GM19099 (cell line): ENCODE data around the gene MED13L.

Experiments
- POLR2A ChIP-seq: IDR thresholded peaks from 3 replicates; pipeline ENCODE4 v1.6.1; 2011; ENCODE audit warnings: low read depth; ENCODE audit not compliant: insufficient read length; ENCODE audit errors: extremely low read depth

The MED13L gene

GRCh38 chr12:116257215-116257614, 20.3 kb downstream of the MED13L start:
- no peak for TF ChIP-seq POLR2A

DNA sequence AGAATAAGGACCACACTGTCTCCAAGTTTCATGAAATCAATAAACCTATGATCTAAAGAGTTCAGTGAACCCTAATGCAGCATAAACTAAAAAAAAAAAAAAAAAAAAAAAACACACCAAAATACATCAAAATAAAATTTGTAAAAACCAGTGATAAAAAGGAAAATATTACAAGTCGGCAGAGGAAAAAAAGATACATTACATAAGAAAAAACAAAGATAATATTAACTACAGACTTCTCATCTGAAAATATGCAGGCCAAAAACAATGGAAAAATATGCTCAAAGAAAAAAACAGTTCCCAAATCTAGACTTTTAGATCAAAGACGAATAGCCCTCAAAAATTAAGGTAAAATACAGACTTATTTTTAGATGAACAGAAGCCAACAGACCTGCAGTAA, 27.6 kb downstream of the MED13L start:
- no peak for TF ChIP-seq POLR2A

- no peak for TF ChIP-seq POLR2A
Observed at GRCh38 chr12:116248930-116249329, 28.6 kb downstream of the MED13L start.

DNA sequence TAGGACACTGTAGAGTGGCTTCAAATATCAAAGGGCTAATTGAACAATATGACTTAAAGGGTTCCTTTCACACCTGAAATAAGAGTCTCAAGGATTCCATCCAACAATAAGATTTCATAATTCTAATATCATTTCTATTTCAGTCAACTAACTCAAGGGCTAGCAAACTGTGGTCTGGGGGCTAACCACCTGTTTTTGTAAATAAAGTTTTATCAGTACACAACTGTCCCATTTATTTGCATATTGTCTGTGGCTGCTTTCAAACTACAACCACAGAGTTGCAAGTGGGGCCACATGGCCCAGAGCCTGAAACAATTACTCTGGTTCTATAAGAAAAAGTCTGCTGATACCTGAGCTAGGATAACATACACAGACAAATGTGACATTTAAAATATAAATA, 29.1 kb downstream of the MED13L start:
- no peak for TF ChIP-seq POLR2A

GRCh38 chr12:116247377-116247776, 30.1 kb downstream of the MED13L start:
- no peak for TF ChIP-seq POLR2A

- TF ChIP-seq POLR2A: no peak
Observed at GRCh38 chr12:116246490-116247179, 30.9 kb downstream of the MED13L start.

- TF ChIP-seq POLR2A: no peak
Observed at GRCh38 chr12:116245189-116245588, 32.3 kb downstream of the MED13L start.

GRCh38 chr12:116244474-116245090, 32.9 kb downstream of the MED13L start:
- TF ChIP-seq POLR2A: no peak

DNA sequence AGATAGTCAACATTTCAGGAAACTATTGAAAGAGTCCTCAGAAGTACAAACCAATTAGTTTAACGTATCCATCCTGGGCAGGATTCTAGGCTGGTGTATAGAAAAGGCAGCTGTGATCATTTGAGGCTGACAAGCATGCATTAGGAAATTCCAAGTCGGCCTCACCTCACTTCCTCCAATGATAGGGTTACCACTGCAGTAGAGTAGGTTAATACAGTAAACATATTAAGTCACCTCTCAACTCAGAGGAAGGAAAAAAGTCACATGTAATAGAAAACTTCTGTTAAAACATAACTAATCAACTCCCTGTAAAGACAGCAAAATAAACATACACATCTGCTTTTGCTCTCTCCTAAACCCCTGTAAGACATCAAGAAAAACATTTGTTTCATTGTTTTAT, 33.5 kb downstream of the MED13L start:
- no peak for TF ChIP-seq POLR2A

GRCh38 chr12:116242740-116243139, 34.8 kb downstream of the MED13L start:
- TF ChIP-seq POLR2A: no peak

- TF ChIP-seq POLR2A: no peak
Observed at GRCh38 chr12:116241157-116241759, 36.2 kb downstream of the MED13L start.

GRCh38 chr12:116238149-116238548, 39.3 kb downstream of the MED13L start:
- TF ChIP-seq POLR2A: no peak

DNA sequence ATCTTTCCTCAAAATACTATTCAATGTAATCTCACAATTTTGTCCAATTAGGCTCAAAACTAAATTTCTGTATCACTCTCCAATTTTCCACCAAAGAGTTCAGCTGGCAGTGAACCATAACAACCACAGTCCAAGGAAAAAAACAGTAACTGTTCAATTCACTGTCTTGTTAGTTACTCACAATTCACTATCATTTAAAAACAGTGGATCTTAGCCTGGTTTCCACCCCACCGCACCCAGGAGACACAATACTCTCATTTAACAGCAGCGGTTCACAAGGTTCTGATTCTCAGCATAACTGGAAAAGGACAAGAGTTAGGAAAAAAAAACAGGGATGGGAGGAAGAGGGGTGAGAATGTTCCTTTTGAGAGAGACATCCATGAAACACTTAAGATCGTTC, 40.5 kb downstream of the MED13L start:
- TF ChIP-seq POLR2A: no peak

DNA sequence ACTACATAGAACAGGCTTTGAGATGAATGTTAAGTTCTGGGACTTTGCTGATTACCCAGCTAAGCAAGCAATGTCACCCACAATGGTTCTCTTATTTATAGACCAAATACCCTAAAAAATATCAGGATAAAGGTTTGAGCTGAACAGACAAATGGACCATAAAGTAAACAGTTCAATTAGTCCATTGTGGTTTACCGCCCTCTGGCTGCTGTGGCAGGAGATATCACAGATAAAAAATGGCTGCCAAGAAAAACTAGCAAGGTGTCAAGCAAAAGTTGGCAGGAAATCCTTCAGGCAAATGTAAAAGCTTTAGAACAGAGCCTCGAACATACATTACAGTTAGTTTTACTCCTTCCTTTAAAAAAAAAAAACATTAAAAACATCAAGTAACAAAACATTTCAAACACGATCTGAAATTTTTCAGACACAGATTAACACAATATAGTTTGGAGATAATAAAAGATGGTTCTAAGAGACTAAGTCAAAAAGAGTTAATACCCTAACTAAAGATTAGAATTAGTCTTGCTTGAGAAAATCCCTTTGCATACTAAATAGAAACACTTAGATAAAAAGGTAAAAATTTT, 41.3 kb downstream of the MED13L start:
- TF ChIP-seq POLR2A: no peak

- no peak for TF ChIP-seq POLR2A
Observed at GRCh38 chr12:116233669-116234068, 43.8 kb downstream of the MED13L start.

- TF ChIP-seq POLR2A: no peak
Observed at GRCh38 chr12:116227811-116228210, 49.7 kb downstream of the MED13L start.
